Activated naive CD8-positive, alpha-beta T cell (primary cell): ENCODE data around the gene RGS2.

Experiments used
- H3K27ac Mint-ChIP-seq: one replicate; pipeline ENCODE4 v1.8.0; 2021; ENCODE audit warnings: mixed read lengths
- H3K27me3 Mint-ChIP-seq: one replicate; pipeline ENCODE4 v1.8.0; 2021; ENCODE audit warnings: mixed read lengths
- H3K36me3 Mint-ChIP-seq: one replicate; pipeline ENCODE4 v1.8.0; 2021; ENCODE audit warnings: mixed read lengths
- H3K4me1 Mint-ChIP-seq: one replicate; pipeline ENCODE4 v1.8.0; 2021; ENCODE audit warnings: low read depth, mixed read lengths
- H3K4me3 Mint-ChIP-seq: one replicate; pipeline ENCODE4 v1.8.0; 2021; ENCODE audit warnings: mild to moderate bottlenecking, mixed read lengths
- H3K9me3 Mint-ChIP-seq: one replicate; pipeline ENCODE4 v1.8.0; 2021; ENCODE audit warnings: low read depth, mixed read lengths

The RGS2 gene

DNA sequence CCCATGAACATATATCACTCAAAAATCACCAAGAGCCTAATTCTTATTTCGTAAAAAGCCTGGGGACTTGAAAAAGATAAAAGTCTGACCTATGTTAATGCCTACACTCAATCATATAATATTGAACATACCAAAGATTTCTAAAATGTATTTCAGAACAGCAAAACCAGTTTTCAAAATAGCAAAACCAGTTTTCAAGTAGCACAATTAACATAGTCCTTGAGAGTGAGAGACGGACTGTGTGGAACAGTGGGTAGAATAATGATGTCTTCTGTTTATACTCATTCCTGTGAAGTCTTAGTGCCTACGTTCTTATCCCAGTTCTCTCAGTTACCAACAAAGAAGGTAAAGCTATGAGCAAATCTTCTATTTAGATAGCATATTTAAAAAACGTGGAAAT is 22.3 kb upstream of the RGS2 start:
- no peak overlapping the region for H3K4me3 Mint-ChIP-seq
- H3K36me3 Mint-ChIP-seq: peaks cover 2% of the 10 kb centered on the region
- H3K4me1 Mint-ChIP-seq: no peaks in the 10 kb centered on the region
- no peaks in the 10 kb centered on the region for H3K9me3 Mint-ChIP-seq
- H3K27me3 Mint-ChIP-seq: peaks cover 23% of the 10 kb centered on the region
- H3K27ac Mint-ChIP-seq: no peak overlapping the region

DNA sequence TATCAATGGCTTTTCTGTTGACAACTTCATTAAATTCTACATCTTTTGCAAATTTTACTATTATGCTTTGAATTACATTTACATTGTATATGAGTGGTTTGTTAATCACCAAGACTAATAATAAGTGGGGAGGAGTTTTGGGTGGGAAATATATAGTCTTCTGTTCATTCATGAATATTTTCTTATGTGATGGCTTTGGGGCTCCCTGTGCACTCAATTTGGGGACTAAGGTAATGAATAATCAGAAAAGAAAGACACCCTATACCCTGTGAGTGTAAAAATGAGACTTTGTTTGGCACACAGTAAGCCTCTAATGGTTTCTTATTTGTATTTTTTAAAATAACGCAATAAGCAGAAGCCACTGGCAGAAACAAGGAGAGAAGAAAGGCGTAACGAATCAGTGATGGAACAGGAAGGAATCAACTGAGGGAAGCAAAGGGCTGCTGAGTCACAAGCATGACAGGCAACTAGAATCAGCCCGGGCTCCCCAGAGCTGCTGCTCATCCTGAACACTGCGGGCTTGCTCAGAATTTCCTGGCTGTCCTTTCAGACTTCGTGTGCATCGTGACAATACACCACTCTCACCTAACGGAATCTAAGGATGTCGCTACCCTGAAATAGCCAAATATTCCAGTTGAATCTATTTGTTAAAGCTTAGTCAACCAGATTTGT is 20.8 kb upstream of the RGS2 start:
- H3K27ac Mint-ChIP-seq: no peak overlapping the region
- no peak overlapping the region for H3K4me3 Mint-ChIP-seq
- no peaks in the 10 kb centered on the region for H3K9me3 Mint-ChIP-seq
- H3K4me1 Mint-ChIP-seq: no peaks in the 10 kb centered on the region
- peaks cover 19% of the 10 kb centered on the region for H3K27me3 Mint-ChIP-seq
- H3K36me3 Mint-ChIP-seq: peaks cover 2% of the 10 kb centered on the region

DNA sequence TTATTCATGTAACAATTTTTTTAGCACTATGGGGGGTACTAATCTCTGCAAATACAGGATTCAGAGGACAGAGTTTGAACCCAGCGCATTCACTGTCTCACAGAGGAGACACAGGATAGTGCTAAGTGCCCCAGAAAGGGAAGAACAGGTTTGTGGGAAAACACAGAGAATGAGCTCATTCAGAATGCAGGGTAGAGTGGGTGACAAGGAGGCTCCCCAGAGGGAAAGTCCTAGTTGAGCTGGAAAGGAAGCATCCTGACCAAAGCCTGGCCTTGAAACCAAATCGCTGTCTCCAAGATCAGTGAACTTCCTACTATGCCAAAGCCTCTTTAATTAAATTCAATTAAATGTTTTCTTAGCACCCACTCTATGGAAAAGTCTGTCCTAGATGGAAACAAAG is 19.0 kb upstream of the RGS2 start:
- H3K27ac Mint-ChIP-seq: no peak overlapping the region
- H3K9me3 Mint-ChIP-seq: no peaks in the 10 kb centered on the region

DNA sequence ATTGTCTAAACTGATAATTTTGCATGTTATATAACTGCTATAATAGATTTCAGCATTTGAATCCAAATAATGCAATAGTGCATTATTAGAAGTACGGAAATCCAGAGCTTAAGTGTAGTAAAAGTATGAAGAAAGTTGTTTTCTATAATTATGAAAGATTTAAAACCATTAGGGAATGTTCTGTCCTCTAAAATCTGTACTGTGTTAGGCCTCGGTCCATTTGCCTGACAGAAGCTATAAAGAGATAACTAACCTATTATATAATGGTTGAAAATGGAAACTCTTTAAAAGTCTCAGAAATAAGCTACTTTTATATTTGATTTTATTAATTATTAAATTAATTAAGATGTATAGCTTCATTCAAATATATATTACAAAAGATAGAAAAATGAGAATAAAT is 16.2 kb upstream of the RGS2 start:
- H3K4me3 Mint-ChIP-seq: no peak overlapping the region
- H3K27me3 Mint-ChIP-seq: peaks cover 11% of the 10 kb centered on the region
- H3K9me3 Mint-ChIP-seq: no peaks in the 10 kb centered on the region
- no peak overlapping the region for H3K27ac Mint-ChIP-seq
- H3K4me1 Mint-ChIP-seq: no peaks in the 10 kb centered on the region
- H3K36me3 Mint-ChIP-seq: no peaks in the 10 kb centered on the region

More for the DNA sequence above, 19.0 kb upstream of the RGS2 start:
- H3K27me3 Mint-ChIP-seq: peaks cover 15% of the 10 kb centered on the region
- H3K4me1 Mint-ChIP-seq: no peaks in the 10 kb centered on the region
- H3K36me3 Mint-ChIP-seq: peaks cover 2% of the 10 kb centered on the region
- H3K4me3 Mint-ChIP-seq: no peak overlapping the region

DNA sequence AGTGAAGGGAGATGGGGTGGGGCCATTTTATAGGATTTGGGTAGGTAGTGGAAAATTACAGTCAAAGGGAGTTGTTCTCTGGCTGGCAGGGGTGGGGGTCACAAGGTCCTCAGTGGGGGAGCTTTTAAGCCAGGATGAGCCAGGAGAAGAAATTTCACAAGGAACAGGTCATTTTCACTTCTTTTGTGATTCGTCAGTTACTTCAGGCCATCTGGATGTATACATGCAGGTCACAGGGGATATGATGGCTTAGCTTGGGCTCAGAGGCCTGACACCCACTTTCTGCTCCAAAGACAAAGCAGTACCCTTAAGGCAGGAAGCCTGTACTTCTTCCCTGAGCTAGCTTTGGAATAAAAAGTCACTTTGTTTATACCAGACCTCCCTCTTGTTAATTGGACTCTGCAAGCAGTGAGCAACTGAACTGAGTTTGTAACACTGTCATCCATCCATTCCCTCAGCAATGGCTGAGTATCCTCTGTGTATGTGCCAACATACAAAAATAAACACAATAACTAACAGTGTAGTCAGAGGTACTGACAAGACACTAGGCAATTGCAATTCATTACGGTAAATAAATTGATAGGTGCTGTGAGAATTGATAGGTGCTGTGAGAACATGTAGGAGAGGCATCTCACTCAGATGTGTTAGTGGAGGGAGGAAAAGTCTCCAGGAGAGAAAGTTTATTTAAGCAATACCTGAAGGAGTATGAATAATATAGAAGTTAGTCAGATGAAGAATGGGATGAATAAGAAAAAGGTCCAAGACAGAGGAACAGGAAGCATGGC is 14.7 kb upstream of the RGS2 start:
- Mint-ChIP-seq H3K27ac (no peak overlapping the region), H3K9me3 (no peaks in the 10 kb centered on the region), H3K36me3 (no peaks in the 10 kb centered on the region), H3K4me3 (no peak overlapping the region), H3K27me3 (peaks cover 8% of the 10 kb centered on the region), H3K4me1 (no peaks in the 10 kb centered on the region)

DNA sequence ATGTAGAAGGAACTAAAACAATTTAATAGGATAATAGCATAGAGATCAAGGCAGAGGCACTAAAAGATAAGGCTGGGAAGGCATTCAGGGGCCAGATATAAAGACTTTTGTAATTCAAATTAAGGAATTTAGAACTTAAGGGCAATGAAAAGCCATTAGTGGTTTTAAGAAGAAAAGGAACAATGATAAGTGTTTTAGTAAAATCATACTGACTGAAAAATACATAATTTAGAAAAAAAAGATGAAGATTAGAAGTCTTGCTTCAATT is 14.1 kb upstream of the RGS2 start:
- Mint-ChIP-seq H3K27ac (no peak overlapping the region), H3K27me3 (peaks cover 8% of the 10 kb centered on the region), H3K36me3 (no peaks in the 10 kb centered on the region), H3K9me3 (no peaks in the 10 kb centered on the region), H3K4me1 (no peaks in the 10 kb centered on the region), H3K4me3 (no peak overlapping the region)

DNA sequence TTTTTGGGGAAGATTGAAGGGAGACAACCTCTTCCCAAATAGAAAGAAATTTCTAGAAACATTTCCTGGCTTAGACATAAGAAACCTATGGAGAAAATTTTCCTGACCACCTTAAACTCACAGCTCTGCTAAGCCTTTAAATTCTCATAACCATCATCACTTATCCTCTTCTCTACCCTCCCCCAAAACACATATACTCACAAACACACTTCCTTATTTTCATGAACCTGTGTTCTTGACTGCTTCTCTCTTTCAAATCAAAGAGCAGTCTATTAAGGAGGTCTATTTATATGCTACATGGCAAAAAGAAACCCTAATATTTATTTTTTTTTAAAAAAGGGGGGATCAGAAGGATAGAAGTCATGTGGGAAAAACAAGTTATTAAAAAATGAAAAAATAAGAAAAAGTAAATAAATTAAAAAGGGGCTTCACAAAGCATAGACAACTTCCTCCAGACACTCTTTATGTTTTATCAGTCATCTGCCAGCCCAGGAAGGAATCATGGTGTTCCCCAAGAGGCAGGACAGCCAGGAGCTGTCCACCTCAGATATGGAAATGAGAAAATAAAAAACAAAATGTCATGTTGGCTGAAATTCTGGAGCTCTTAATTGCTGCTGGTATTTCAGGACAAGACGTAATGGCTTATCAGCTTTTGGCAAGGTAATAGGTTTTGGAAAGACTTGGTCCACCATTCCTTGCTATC is 12.8 kb upstream of the RGS2 start:
- Mint-ChIP-seq H3K27ac (no peak overlapping the region), H3K9me3 (no peaks in the 10 kb centered on the region), H3K36me3 (no peaks in the 10 kb centered on the region), H3K4me1 (no peaks in the 10 kb centered on the region), H3K27me3 (peaks cover 4% of the 10 kb centered on the region), H3K4me3 (no peak overlapping the region)

DNA sequence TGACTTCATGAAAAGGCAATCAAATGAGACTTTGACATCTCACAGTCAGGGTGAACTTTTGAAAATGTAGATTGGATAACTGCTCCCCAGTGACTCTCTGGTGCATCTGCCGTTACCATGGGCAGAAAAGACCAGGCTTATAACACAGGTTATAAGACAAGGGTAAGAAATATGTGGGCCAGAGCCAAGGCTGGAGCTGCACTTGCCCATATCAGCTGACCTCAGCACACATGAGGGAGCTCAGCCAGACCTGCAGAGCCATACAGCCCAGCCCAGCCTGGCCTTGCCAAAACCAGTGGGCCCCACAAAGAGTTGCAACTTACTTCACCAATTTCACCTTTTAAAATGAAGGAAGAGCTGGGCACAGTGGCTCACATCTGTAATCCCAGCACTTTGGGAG is 11.7 kb upstream of the RGS2 start:
- no peaks in the 10 kb centered on the region for H3K36me3 Mint-ChIP-seq
- H3K27ac Mint-ChIP-seq: no peak overlapping the region
- no peaks in the 10 kb centered on the region for H3K4me1 Mint-ChIP-seq
- peaks cover 1% of the 10 kb centered on the region for H3K27me3 Mint-ChIP-seq
- H3K4me3 Mint-ChIP-seq: no peak overlapping the region
- no peaks in the 10 kb centered on the region for H3K9me3 Mint-ChIP-seq

DNA sequence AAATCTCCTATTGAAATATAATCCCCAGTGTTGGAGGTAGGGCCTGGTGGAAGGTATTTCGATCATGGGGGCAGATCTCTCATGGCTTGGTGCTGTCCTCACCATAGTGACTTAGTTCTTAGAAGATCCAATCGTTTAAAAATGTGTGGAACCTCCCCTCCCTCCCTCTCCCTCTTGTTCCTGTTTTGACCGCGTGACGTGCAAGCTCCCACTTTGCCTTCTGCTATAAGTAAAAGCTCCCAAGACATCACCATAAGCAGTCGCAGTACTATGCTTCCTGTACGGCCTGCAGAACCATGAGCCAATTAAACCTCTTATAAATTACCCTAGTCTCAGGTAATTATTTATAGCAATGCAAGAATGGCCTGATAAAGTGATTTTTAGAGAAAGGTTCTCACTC is 10.9 kb upstream of the RGS2 start:
- Mint-ChIP-seq H3K9me3 (no peaks in the 10 kb centered on the region), H3K4me1 (no peaks in the 10 kb centered on the region), H3K4me3 (no peak overlapping the region), H3K36me3 (no peaks in the 10 kb centered on the region), H3K27ac (no peak overlapping the region), H3K27me3 (peaks cover 1% of the 10 kb centered on the region)

DNA sequence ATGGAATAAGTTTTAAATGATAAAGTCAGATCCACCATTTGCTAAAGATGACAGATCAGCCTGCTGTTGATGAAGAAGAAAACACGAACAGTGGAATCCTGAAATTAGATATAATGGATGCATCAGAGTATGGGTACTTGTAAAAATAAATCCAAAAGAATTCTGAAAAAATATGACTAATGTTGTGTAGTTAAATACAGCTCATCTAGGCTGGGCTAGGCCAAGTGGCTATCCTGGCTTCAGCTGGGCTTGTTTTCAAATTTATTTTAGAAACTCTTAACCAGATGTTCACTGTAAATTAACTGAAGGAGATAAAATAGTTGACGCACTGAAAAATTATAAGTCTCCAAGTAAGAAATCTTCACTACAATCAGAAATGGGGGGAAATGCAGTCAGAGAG is 7.4 kb upstream of the RGS2 start:
- Mint-ChIP-seq H3K27me3 (no peaks in the 10 kb centered on the region), H3K4me3 (no peak overlapping the region), H3K27ac (no peak overlapping the region), H3K9me3 (no peaks in the 10 kb centered on the region), H3K36me3 (no peaks in the 10 kb centered on the region), H3K4me1 (peaks cover 5% of the 10 kb centered on the region)

DNA sequence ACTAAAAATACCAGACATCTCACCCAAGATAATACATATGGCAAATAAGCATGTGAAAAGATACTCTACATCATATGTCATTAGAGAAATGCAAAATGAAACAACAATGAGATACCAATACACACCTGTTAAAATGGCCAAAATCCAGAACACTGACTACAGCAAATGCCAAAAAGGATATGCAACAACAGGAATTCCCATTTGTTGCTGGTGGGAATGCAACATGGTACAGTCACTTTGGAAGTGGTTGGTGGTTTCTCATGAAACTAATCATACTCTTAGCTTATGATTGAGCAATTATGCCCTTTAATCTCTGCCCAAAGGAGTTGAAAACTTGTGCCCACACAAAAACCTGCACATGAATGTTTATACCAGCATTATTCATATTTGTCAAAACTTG is 6.4 kb upstream of the RGS2 start:
- H3K4me1 Mint-ChIP-seq: peaks cover 13% of the 10 kb centered on the region
- H3K27ac Mint-ChIP-seq: no peak overlapping the region
- H3K9me3 Mint-ChIP-seq: no peaks in the 10 kb centered on the region

DNA sequence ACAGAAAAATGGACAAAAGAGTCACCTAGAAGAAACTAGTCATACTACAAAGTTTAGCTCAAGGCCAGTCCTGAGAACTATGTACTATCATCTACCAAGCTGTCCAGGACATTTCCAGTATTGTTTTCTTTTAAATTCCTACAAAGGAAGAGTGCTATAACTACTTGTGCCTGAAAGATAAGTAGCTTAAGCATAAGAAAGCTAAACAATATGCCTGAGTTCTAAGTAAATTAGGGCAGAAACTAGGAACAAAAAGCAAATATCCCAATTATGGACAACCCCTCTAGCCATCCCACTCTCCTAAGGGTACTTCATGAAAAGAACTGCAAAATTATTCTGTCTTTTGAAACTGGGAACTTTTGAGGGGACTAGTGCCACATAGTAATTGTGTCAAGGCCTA is 5.3 kb upstream of the RGS2 start:
- no peak overlapping the region for H3K4me3 Mint-ChIP-seq
- H3K9me3 Mint-ChIP-seq: no peaks in the 10 kb centered on the region
- no peaks in the 10 kb centered on the region for H3K27me3 Mint-ChIP-seq
- H3K4me1 Mint-ChIP-seq: peaks cover 23% of the 10 kb centered on the region
- no peak overlapping the region for H3K27ac Mint-ChIP-seq
- no peaks in the 10 kb centered on the region for H3K36me3 Mint-ChIP-seq

More for the DNA sequence above, 6.4 kb upstream of the RGS2 start:
- H3K27me3 Mint-ChIP-seq: no peaks in the 10 kb centered on the region
- H3K36me3 Mint-ChIP-seq: no peaks in the 10 kb centered on the region
- no peak overlapping the region for H3K4me3 Mint-ChIP-seq

DNA sequence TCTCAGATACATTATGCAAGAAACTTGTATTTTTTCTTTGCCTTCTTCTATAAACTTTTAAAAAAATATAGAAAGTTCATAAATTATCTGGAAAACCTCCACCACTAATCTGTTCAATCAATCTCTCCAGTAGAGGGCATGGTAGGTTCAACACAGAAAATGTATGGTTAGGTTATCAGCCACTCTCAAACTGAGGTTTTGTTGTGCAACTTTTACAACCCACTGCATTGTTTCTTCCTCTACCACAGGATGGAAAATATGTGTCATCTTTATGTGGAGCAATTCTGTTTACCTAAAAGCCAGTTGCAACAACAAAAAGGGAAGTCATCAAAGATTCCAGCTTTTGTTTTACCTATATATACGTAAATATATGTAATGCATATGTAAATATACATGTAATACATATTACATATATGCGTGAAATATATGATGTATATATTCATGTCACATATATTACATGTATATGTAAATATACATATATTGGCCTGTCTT is 3.0 kb upstream of the RGS2 start:
- Mint-ChIP-seq H3K36me3 (no peaks in the 10 kb centered on the region), H3K27ac (no peak overlapping the region), H3K4me1 (peaks cover 39% of the 10 kb centered on the region), H3K27me3 (no peaks in the 10 kb centered on the region), H3K9me3 (no peaks in the 10 kb centered on the region), H3K4me3 (no peak overlapping the region)

DNA sequence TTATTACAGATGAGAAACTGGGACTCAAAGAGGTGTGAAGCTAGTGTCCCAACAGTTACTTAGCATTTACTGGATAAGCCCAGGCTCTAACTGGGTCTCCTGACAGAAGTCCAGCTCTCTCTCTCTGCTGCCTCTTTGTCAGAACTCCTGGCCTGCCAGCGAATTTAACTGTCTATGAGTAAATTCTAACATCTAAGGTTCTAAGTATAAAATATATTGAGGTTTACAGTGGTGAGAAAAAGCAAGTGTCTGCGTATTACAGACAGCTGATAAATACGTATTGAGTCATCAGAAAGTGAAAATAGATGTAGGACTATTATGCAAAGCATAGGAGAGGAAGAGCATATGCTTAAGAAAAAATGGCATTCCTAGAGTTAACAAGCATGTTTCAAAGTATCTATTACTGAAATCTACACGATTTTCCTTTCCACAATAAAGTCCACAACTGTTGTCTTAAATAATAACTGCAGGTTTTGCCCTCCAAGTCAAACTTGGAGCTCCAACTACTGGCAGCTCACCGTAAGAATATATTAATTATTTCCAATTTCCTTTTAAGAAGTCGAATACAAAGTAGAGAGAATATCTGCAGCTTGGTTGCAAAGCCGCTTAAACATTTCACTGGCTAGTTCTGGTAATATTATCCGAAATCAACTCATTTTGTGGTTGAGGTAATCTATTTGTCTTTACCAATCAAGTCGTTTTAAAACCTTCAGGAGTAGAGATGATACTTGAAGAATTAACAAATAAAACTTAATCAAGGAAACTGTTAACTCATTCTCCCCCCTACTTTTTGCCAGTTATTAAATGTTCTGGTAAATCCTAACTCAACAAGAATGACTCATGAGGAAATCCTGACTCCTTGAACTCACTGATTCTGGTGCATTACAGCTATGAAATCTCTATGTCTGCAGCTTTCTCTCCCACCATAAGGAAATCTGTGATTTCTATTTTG is 1.4 kb upstream of the RGS2 start:
- Mint-ChIP-seq H3K27ac (peak overlapping the region; percentile 81), H3K27me3 (no peaks in the 10 kb centered on the region)

DNA sequence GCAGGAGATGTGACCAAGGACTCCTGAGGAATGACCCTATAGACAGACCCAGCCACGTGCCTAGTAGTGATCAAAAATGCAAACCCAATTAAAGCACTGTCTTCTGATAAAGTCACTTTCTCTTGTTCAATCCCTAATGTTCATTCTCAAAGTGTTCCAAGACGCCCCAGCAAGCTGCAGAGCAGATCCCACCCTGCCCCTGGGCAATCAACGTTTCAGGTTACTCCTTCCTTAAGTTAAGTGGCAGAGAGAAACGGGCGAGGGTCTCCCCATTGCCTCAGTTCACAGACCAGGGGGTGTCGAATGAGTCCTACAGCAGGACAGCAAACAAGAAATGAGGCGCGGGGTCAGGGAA is 699 bp upstream of the RGS2 start:
- Mint-ChIP-seq H3K9me3 (no peaks in the 10 kb centered on the region), H3K27ac (peak overlapping the region; percentile 81), H3K4me3 (peak overlapping the region; percentile 98), H3K4me1 (peaks cover 39% of the 10 kb centered on the region), H3K27me3 (no peaks in the 10 kb centered on the region), H3K36me3 (no peaks in the 10 kb centered on the region)

More for the DNA sequence above, 1.4 kb upstream of the RGS2 start:
- H3K9me3 Mint-ChIP-seq: no peaks in the 10 kb centered on the region
- H3K36me3 Mint-ChIP-seq: no peaks in the 10 kb centered on the region
- peak overlapping the region; percentile 98 for H3K4me3 Mint-ChIP-seq
- H3K4me1 Mint-ChIP-seq: peaks cover 39% of the 10 kb centered on the region
